ENCODE measurements around the gene PGBD2. TPM values are rescaled to one million over a fixed set of nuclear protein-coding genes. Genes with fewer than 3 reads are reported as not detected.

PGBD2 gene
- total and polyA plus RNA-seq, 2 of the 13 experiments (the other 11 are each of a cell fraction or from before 2014, with no cell fraction given), result 6.0 to 7.4 TPM

- TF ChIP-seq PCBP2 (optimal IDR thresholded peaks at IDR 0.05; ENCODE audit: low read depth, low read length, poor library complexity, severe bottlenecking) (no peak), KMT2A (CRISPR knock-in tag; IDR thresholded peaks at IDR 0.05) (peak; percentile 63; the same call in 1 of the 2 replicates), PLRG1 (conservative IDR thresholded peaks at IDR 0.05) (no peak), HINFP (CRISPR knock-in tag; IDR thresholded peaks at IDR 0.05; ENCODE audit: low read depth) (peak; percentile 91; the same call in 1 of the 2 replicates), POLR2G (IDR thresholded peaks at IDR 0.05; ENCODE audit: low read depth, low read length) (peak; percentile 89), EHMT2 (IDR thresholded peaks at IDR 0.05; ENCODE audit: borderline replicate concordance, low read depth, low read length) (no peak), HMG20B (CRISPR knock-in tag; conservative IDR thresholded peaks at IDR 0.05) (no peak), ZMYM4 (CRISPR knock-in tag; IDR thresholded peaks at IDR 0.05) (peak; percentile 87), RBM22 (optimal IDR thresholded peaks at IDR 0.05; ENCODE audit: low read length) (no peak), ZC3H4 (CRISPR knock-in tag; IDR thresholded peaks at IDR 0.05; ENCODE audit: borderline replicate concordance) (0 out of 2 replicates have a peak, but pooled peaks have one; percentile 37), EEA1 (CRISPR knock-in tag; IDR thresholded peaks at IDR 0.05; ENCODE audit: borderline replicate concordance) (peak; percentile 94; the same call in 1 of the 2 replicates), YY1 (IDR thresholded peaks at IDR 0.05; ENCODE audit: insufficient read depth, insufficient replicate concordance, low read depth, low read length) (peak; percentile 36), ZNF234 (CRISPR knock-in tag; conservative IDR thresholded peaks at IDR 0.05) (peak; percentile 97; the same call in 1 of the 2 replicates), ATRX (CRISPR knock-in tag; IDR thresholded peaks at IDR 0.05; ENCODE audit: borderline replicate concordance) (no peak), ZNF761 (CRISPR knock-in tag; conservative IDR thresholded peaks at IDR 0.05) (peak; percentile 76; the same call in 1 of the 2 replicates), IKZF5 (CRISPR knock-in tag; IDR thresholded peaks at IDR 0.05) (peak; percentile 77; the same call in 1 of the 2 replicates), ZFP36L2 (CRISPR knock-in tag; IDR thresholded peaks at IDR 0.05) (0 out of 2 replicates have a peak, but pooled peaks have one; percentile 45), KMT2B (CRISPR knock-in tag; IDR thresholded peaks at IDR 0.05) (peak; percentile 33; the same call in 1 of the 2 replicates), CEBPB (IDR thresholded peaks at IDR 0.05; ENCODE audit: borderline replicate concordance, low read depth, low read length) (no peak)
- TF ChIP-seq, protein P1, sequence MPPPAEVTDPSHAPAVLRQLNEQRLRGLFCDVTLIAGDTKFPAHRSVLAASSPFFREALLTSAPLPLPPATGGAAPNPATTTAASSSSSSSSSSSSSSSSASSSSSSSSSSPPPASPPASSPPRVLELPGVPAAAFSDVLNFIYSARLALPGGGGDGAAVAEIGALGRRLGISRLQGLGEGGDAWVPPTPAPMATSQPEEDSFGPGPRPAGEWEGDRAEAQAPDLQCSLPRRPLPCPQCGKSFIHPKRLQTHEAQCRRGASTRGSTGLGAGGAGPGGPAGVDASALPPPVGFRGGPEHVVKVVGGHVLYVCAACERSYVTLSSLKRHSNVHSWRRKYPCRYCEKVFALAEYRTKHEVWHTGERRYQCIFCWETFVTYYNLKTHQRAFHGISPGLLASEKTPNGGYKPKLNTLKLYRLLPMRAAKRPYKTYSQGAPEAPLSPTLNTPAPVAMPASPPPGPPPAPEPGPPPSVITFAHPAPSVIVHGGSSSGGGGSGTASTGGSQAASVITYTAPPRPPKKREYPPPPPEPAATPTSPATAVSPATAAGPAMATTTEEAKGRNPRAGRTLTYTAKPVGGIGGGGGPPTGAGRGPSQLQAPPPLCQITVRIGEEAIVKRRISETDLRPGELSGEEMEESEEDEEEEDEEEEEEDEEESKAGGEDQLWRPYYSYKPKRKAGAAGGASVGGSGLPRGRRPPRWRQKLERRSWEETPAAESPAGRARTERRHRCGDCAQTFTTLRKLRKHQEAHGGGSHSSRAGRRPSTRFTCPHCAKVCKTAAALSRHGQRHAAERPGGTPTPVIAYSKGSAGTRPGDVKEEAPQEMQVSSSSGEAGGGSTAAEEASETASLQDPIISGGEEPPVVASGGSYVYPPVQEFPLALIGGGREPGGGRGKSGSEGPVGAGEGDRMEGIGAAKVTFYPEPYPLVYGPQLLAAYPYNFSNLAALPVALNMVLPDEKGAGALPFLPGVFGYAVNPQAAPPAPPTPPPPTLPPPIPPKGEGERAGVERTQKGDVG (CRISPR knock-in tag; IDR thresholded peaks at IDR 0.05; ENCODE audit: borderline replicate concordance), result 0 out of 2 replicates have a peak, but pooled peaks have one; percentile 53
- TF ChIP-seq, protein P2, sequence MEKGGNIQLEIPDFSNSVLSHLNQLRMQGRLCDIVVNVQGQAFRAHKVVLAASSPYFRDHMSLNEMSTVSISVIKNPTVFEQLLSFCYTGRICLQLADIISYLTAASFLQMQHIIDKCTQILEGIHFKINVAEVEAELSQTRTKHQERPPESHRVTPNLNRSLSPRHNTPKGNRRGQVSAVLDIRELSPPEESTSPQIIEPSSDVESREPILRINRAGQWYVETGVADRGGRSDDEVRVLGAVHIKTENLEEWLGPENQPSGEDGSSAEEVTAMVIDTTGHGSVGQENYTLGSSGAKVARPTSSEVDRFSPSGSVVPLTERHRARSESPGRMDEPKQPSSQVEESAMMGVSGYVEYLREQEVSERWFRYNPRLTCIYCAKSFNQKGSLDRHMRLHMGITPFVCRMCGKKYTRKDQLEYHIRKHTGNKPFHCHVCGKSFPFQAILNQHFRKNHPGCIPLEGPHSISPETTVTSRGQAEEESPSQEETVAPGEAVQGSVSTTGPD (CRISPR knock-in tag; IDR thresholded peaks at IDR 0.05), result no peak
These were observed at the start of gene PGBD2 (continued) for GRCh38 chr1:248906009-248906752.

All from HepG2 (cell line).